Sigmoid colon (tissue), 4 donors: ENCODE results near the gene PTPN11.
"Not testable (repeated sequence)": the region's sequence is repeated elsewhere in the genome, so short reads cannot be mapped to it uniquely, and the experiment has no call there.

ENCODE experiments used
- CTCF ChIP-seq, 4 experiments: fragments of 450-650 bp in 3 of 4; fragments of 200-600 bp in 1 of 4; IDR thresholded peaks; one replicate each; pipeline ENCODE4 v1.5.1; 2016 to 2019; ENCODE audit warnings: antibody characterized with exemption in 4 of 4, mild to moderate bottlenecking in 3 of 4, moderate library complexity in 2 of 4
- POLR2AphosphoS5 ChIP-seq, 4 donors: sonication (generic); formaldehyde crosslinking; IDR thresholded peaks; one replicate each; pipeline ENCODE4 v1.6.1; 2017; ENCODE audit warnings: antibody characterized with exemption in 4 of 4

GRCh38 chr12:112389922-112390654 is 28.7 kb upstream of the PTPN11 start:
- TF ChIP-seq CTCF, POLR2AphosphoS5 (IDR thresholded peaks at IDR 0.05): not testable (repeated sequence)
